ENCODE measurements around the gene SLC22A17.

The SLC22A17 gene

GRCh38 chr14:23299211-23299957 lies 53.3 kb downstream of the SLC22A17 start:
- Histone ChIP-seq H3K27ac (ENCODE audit: low read depth, low read length) (no peak overlapping the region), H3K4me1 (ENCODE audit: control insufficient read depth in 1 of 2, insufficient read depth in 2 of 2, low read length in 2 of 2) (peaks cover 10 to 27% of the 10 kb centered on the region in 2 donors), H3K9me3 (ENCODE audit: control insufficient read depth in 1 of 2, low read length in 2 of 2) (no peaks in the 10 kb centered on the region), H3K27me3 (ENCODE audit: control insufficient read depth in 1 of 2, insufficient read depth in 2 of 2, low read length in 2 of 2) (no peaks in the 10 kb centered on the region), H3K4me3 (ENCODE audit: low read depth in 1 of 2, low read length in 2 of 2) (no peak overlapping the region), H3K9ac (ENCODE audit: low read depth in 1 of 2, low read length in 2 of 2) (no peak overlapping the region), H3K36me3 (ENCODE audit: control insufficient read depth in 1 of 2, insufficient read depth in 2 of 2, low read length in 2 of 2) (peaks cover 0 to 7% of the 10 kb centered on the region in 2 donors)

DNA sequence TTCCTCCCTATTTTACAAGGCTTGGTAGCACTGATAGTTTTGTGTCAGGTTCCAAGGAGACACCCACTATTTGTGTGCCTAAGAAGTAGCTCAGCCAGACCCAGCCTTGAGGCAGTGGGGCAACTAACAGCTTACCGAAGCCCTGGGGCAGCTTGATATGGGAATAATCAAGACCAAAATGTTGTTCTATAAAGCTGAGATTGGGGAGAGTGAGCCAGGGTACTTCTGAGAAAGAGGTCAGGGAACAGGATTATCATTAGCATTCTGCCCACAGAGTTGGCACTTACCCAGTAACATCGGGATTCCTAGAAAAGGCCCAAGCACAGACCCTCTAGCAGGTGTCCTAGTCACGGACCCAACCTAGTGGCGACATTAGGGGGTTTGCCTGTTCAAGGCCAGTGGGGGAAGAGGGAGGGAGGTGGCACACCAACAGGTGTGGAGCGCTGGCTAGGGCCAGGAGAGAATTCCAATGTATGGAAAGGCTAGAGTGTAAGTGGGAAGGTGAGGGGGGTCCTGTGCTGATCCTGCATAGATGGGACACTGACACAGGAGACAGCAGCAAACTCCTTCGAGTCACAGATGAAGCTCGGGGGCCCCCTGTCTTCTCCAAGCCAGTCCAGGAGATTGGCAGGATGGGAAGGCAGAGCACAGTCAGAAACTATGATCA lies 54.9 kb downstream of the SLC22A17 start:
- Histone ChIP-seq H3K27ac (ENCODE audit: low read depth, low read length) (no peak overlapping the region), H3K9me3 (ENCODE audit: control insufficient read depth in 1 of 2, low read length in 2 of 2) (no peaks in the 10 kb centered on the region), H3K4me3 (ENCODE audit: low read depth in 1 of 2, low read length in 2 of 2) (no peak overlapping the region), H3K4me1 (ENCODE audit: control insufficient read depth in 1 of 2, insufficient read depth in 2 of 2, low read length in 2 of 2) (peaks cover 10 to 21% of the 10 kb centered on the region in 2 donors), H3K36me3 (ENCODE audit: control insufficient read depth in 1 of 2, insufficient read depth in 2 of 2, low read length in 2 of 2) (peaks cover 0 to 7% of the 10 kb centered on the region in 2 donors), H3K9ac (ENCODE audit: low read depth in 1 of 2, low read length in 2 of 2) (no peak overlapping the region), H3K27me3 (ENCODE audit: control insufficient read depth in 1 of 2, insufficient read depth in 2 of 2, low read length in 2 of 2) (no peaks in the 10 kb centered on the region)

GRCh38 chr14:23297096-23297495 lies 55.6 kb downstream of the SLC22A17 start:
- Histone ChIP-seq H3K4me3 (ENCODE audit: low read depth in 1 of 2, low read length in 2 of 2) (no peak overlapping the region), H3K9ac (ENCODE audit: low read depth in 1 of 2, low read length in 2 of 2) (no peak overlapping the region), H3K36me3 (ENCODE audit: control insufficient read depth in 1 of 2, insufficient read depth in 2 of 2, low read length in 2 of 2) (peaks cover 0 to 7% of the 10 kb centered on the region in 2 donors), H3K9me3 (ENCODE audit: control insufficient read depth in 1 of 2, low read length in 2 of 2) (no peaks in the 10 kb centered on the region), H3K27ac (ENCODE audit: low read depth, low read length) (no peak overlapping the region), H3K27me3 (ENCODE audit: control insufficient read depth in 1 of 2, insufficient read depth in 2 of 2, low read length in 2 of 2) (no peaks in the 10 kb centered on the region), H3K4me1 (ENCODE audit: control insufficient read depth in 1 of 2, insufficient read depth in 2 of 2, low read length in 2 of 2) (peaks cover 10 to 17% of the 10 kb centered on the region in 2 donors)

Measured in duodenal mucosa (tissue), 2 donors.